SK-N-SH (cell line): ENCODE data around the gene DSCAML1. TPM values are rescaled to one million over a fixed set of nuclear protein-coding genes. Genes with fewer than 3 reads are reported as not detected.

Experiments used
- CTCF ChIA-PET: fragments of 300-600, 350-600 bp; formaldehyde crosslinking; extraction: SDS; loops from one replicate; lab custom pipeline; 2021; lab: Yijun Ruan, JAX
- POLR2A ChIA-PET: fragments of 350-600 bp; sonication (Branson Sonifier 250); formaldehyde crosslinking; extraction: SDS; loops from one replicate; lab custom pipeline; 2020; ENCODE audit warnings: antibody characterized with exemption, inconsistent platforms; lab: Yijun Ruan, JAX
- DNase-seq: peaks from one replicate; pipeline ENCODE4 v3.0.0; 2012
- H2AFZ ChIP-seq: fragments of 200-600 bp; sonication (generic); 2 replicates; pipeline ENCODE4 v1.8.1; 2016; ENCODE audit warnings: antibody characterized with exemption, mild to moderate bottlenecking, low read depth
- H3F3A ChIP-seq: fragments of 200-600 bp; sonication (generic); replicated peaks from 2 replicates; pipeline ENCODE3; 2016; ENCODE audit warnings: antibody characterized with exemption, mild to moderate bottlenecking; ENCODE audit not compliant: insufficient read depth
- H3K27ac ChIP-seq, 2 experiments: fragments of 200-500 bp in 1 of 2; fragments of 200-600 bp in 1 of 2; sonication (Bioruptor generic) in 1 of 2; sonication (generic), shearing (Covaris generic) in 1 of 2; 2 replicates each; pipeline versions ENCODE4 v1.5.1 to v1.6.1; 2014 to 2016; ENCODE audit warnings: low read depth in 2 of 2, inconsistent platforms in 1 of 2, low read length in 1 of 2, mild to moderate bottlenecking in 1 of 2, mixed read lengths in 1 of 2
- H3K27me3 ChIP-seq: fragments of 200-600 bp; sonication (generic), shearing (Covaris generic); 2 replicates; pipeline ENCODE4 v1.6.1; 2016; ENCODE audit warnings: mixed run types; ENCODE audit not compliant: insufficient read depth
- H3K36me3 ChIP-seq, 2 experiments: fragments of 200-500 bp in 1 of 2; fragments of 200-600 bp in 1 of 2; sonication (Bioruptor generic) in 1 of 2; sonication (generic) in 1 of 2; replicated peaks in 1 of 2; 2 replicates each; pipeline versions ENCODE3 to v1.5.1; 2014 to 2016; ENCODE audit warnings: low read length in 1 of 2, mild to moderate bottlenecking in 1 of 2; ENCODE audit not compliant: insufficient read depth in 2 of 2, control insufficient read depth in 1 of 2
- H3K4me1 ChIP-seq, 2 experiments: fragments of 200-500 bp in 1 of 2; fragments of 200-600 bp in 1 of 2; sonication (Bioruptor generic) in 1 of 2; sonication (generic), shearing (Covaris generic) in 1 of 2; 2 replicates each; pipeline versions ENCODE4 v1.5.1 to v1.6.1; 2014 to 2016; ENCODE audit warnings: low read depth in 1 of 2, low read length in 1 of 2, mixed run types in 1 of 2; ENCODE audit not compliant: insufficient read depth in 2 of 2, control insufficient read depth in 1 of 2
- H3K4me2 ChIP-seq: fragments of 200-600 bp; sonication (generic), shearing (Covaris generic); 2 replicates; pipeline ENCODE4 v1.6.1; 2017; ENCODE audit warnings: mixed run types
- H3K4me3 ChIP-seq, 2 experiments: fragments of 200-500 bp in 1 of 2; fragments of 200-600 bp in 1 of 2; sonication (Bioruptor generic) in 1 of 2; sonication (generic), shearing (Covaris generic) in 1 of 2; 2 replicates each; pipeline versions ENCODE4 v1.5.1 to v1.8.1; 2014 to 2016; ENCODE audit warnings: low read depth in 2 of 2, inconsistent platforms in 1 of 2, low read length in 1 of 2, mild to moderate bottlenecking in 1 of 2, mixed read lengths in 1 of 2, moderate library complexity in 1 of 2
- H3K79me2 ChIP-seq: fragments of 200-600 bp; sonication (generic); 2 replicates; pipeline ENCODE4 v1.8.1; 2017; ENCODE audit warnings: mild to moderate bottlenecking; ENCODE audit not compliant: insufficient read depth
- H3K9ac ChIP-seq: fragments of 200-600 bp; sonication (generic); 2 replicates; pipeline ENCODE4 v1.6.1; 2017; ENCODE audit warnings: mixed run types
- H3K9me2 ChIP-seq: fragments of 200-600 bp; sonication (generic); 2 replicates; pipeline ENCODE4 v1.6.1; 2017; ENCODE audit warnings: mixed run types
- H3K9me3 ChIP-seq: fragments of 200-600 bp; sonication (generic); 2 replicates; pipeline ENCODE4 v1.6.1; 2017; ENCODE audit warnings: mixed run types, mild to moderate bottlenecking, moderate library complexity
- H4K20me1 ChIP-seq: fragments of 200-600 bp; sonication (generic); 2 replicates; pipeline ENCODE4 v1.6.1; 2017; ENCODE audit warnings: mild to moderate bottlenecking, mixed run types; ENCODE audit not compliant: insufficient read depth
- CHD2 ChIP-seq: fragments of 150-350 bp; IDR thresholded peaks from 2 replicates; pipeline ENCODE4 v1.6.1; 2018; ENCODE audit warnings: low read length; ENCODE audit not compliant: partially characterized antibody
- EZH2phosphoT487 ChIP-seq: fragments of 200-600 bp; sonication (generic); IDR thresholded peaks from 2 replicates; pipeline ENCODE4 v1.6.1; 2017; ENCODE audit warnings: low read depth, mixed run types, mild to moderate bottlenecking, antibody characterized with exemption, moderate library complexity, borderline replicate concordance
- FOXJ3 ChIP-seq: sonication (generic); formaldehyde crosslinking; IDR thresholded peaks from 2 replicates; pipeline ENCODE4 v1.5.1; 2020; ENCODE audit warnings: mild to moderate bottlenecking, missing genetic modification reagents
- MEF2A ChIP-seq: IDR thresholded peaks from 2 replicates; pipeline ENCODE4 v1.4.0; 2012; ENCODE audit warnings: low read depth, borderline replicate concordance
- MXI1 ChIP-seq: IDR thresholded peaks from 2 replicates; pipeline ENCODE4 v1.6.1; 2012; ENCODE audit warnings: mild to moderate bottlenecking, low read depth, low read length, improper control_type of control experiment
- POLR2AphosphoS5 ChIP-seq: IDR thresholded peaks from 2 replicates; pipeline ENCODE4 v1.6.1; 2012; ENCODE audit warnings: low read depth, low read length
- RAD21 ChIP-seq: IDR thresholded peaks from 2 replicates; pipeline ENCODE4 v1.6.1; 2012; ENCODE audit warnings: mild to moderate bottlenecking, low read length
- RFX5 ChIP-seq: IDR thresholded peaks from 2 replicates; pipeline ENCODE4 v1.6.1; 2012; ENCODE audit warnings: mild to moderate bottlenecking, improper control_type of control experiment, low read length
- RXRA ChIP-seq: IDR thresholded peaks from 2 replicates; pipeline ENCODE4 v1.4.0; 2012; ENCODE audit warnings: low read depth, mild to moderate bottlenecking, borderline replicate concordance
- SIN3A ChIP-seq: IDR thresholded peaks from 2 replicates; pipeline ENCODE4 v1.6.1; 2012; ENCODE audit warnings: low read depth, mild to moderate bottlenecking, low read length, moderate library complexity, borderline replicate concordance
- SMC3 ChIP-seq: IDR thresholded peaks from 2 replicates; pipeline ENCODE4 v1.6.1; 2012; ENCODE audit warnings: low read depth, low read length, improper control_type of control experiment
- WGBS: methylation state at CpG from one replicate; pipeline ENCODE4 v1.1.6; 2017; ENCODE audit warnings: low lambda C conversion rate; 5-methylcytosine and 5-hydroxymethylcytosine counted together
- polyA plus RNA-seq, 3 experiments: library from polyadenylated mRNA; depleted of rRNA; stranded (reverse); fragments of >200 nt; gene quantifications; 2 replicates each; pipeline ENCODE4 v1.2.3, GENCODE V29; 2012
- TF ChIP-seq, protein P1 (sequence below): IDR thresholded peaks from 2 replicates; pipeline ENCODE4 v1.6.1; 2012; ENCODE audit warnings: mild to moderate bottlenecking, low read depth, low read length, moderate library complexity
- TF ChIP-seq, protein P2 (sequence below): fragments of 200-600 bp; sonication (generic); IDR thresholded peaks from 2 replicates; pipeline ENCODE4 v1.6.1; 2017; ENCODE audit warnings: antibody characterized with exemption, mild to moderate bottlenecking, moderate library complexity
- TF ChIP-seq, protein P3 (sequence below): IDR thresholded peaks from 2 replicates; pipeline ENCODE4 v1.4.0; 2012; ENCODE audit warnings: low read depth

Gene DSCAML1
- polyA plus RNA-seq, 1 of the 3 experiments (the other 2 are of a cell fraction) = not detected

DNA sequence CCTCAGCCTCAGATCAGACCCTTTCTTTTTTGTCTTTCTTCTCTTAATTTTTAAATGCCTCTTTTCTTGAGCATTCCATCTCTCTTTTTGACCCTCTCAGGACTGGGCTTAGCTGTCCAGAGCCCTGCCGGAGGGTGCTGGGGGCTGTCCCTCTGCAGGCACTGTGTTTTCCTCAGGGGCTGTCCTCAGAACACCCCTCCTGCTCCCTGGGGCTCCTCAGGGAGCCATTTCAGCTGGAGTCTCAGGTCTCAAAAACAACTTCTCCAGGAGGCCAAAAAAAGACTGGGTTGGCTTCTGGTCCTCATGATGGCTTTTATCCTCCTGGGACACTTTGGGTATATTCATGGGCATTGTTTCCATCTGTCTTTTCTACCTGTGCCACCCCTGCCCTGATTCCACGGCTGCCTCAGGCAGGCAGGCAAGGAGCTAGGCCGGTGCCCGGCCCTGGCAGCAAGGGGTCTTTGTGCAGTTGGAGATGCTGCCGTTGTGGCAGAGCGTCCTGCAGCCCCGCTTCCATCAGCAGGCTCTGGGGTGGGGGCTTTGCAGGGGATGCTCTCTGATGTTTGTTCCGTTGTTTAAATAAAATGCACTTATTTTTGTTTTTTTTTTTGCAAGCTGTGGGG is 384.3 kb downstream of the DSCAML1 start (continued):
- TF ChIP-seq, protein P1, sequence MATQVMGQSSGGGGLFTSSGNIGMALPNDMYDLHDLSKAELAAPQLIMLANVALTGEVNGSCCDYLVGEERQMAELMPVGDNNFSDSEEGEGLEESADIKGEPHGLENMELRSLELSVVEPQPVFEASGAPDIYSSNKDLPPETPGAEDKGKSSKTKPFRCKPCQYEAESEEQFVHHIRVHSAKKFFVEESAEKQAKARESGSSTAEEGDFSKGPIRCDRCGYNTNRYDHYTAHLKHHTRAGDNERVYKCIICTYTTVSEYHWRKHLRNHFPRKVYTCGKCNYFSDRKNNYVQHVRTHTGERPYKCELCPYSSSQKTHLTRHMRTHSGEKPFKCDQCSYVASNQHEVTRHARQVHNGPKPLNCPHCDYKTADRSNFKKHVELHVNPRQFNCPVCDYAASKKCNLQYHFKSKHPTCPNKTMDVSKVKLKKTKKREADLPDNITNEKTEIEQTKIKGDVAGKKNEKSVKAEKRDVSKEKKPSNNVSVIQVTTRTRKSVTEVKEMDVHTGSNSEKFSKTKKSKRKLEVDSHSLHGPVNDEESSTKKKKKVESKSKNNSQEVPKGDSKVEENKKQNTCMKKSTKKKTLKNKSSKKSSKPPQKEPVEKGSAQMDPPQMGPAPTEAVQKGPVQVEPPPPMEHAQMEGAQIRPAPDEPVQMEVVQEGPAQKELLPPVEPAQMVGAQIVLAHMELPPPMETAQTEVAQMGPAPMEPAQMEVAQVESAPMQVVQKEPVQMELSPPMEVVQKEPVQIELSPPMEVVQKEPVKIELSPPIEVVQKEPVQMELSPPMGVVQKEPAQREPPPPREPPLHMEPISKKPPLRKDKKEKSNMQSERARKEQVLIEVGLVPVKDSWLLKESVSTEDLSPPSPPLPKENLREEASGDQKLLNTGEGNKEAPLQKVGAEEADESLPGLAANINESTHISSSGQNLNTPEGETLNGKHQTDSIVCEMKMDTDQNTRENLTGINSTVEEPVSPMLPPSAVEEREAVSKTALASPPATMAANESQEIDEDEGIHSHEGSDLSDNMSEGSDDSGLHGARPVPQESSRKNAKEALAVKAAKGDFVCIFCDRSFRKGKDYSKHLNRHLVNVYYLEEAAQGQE = no peak
- TF ChIP-seq FOXJ3 (CRISPR knock-in tag) = no peak
- TF ChIP-seq RFX5 = no peak
- TF ChIP-seq, protein P2, sequence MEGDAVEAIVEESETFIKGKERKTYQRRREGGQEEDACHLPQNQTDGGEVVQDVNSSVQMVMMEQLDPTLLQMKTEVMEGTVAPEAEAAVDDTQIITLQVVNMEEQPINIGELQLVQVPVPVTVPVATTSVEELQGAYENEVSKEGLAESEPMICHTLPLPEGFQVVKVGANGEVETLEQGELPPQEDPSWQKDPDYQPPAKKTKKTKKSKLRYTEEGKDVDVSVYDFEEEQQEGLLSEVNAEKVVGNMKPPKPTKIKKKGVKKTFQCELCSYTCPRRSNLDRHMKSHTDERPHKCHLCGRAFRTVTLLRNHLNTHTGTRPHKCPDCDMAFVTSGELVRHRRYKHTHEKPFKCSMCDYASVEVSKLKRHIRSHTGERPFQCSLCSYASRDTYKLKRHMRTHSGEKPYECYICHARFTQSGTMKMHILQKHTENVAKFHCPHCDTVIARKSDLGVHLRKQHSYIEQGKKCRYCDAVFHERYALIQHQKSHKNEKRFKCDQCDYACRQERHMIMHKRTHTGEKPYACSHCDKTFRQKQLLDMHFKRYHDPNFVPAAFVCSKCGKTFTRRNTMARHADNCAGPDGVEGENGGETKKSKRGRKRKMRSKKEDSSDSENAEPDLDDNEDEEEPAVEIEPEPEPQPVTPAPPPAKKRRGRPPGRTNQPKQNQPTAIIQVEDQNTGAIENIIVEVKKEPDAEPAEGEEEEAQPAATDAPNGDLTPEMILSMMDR = no peak
- TF ChIP-seq SIN3A = no peak
- no peak for TF ChIP-seq MEF2A
- TF ChIP-seq EZH2phosphoT487 = no peak
- TF ChIP-seq SMC3 = no peak
- no peak for TF ChIP-seq CHD2
- TF ChIP-seq POLR2AphosphoS5 = no peak
- no peak for TF ChIP-seq RXRA

DNA sequence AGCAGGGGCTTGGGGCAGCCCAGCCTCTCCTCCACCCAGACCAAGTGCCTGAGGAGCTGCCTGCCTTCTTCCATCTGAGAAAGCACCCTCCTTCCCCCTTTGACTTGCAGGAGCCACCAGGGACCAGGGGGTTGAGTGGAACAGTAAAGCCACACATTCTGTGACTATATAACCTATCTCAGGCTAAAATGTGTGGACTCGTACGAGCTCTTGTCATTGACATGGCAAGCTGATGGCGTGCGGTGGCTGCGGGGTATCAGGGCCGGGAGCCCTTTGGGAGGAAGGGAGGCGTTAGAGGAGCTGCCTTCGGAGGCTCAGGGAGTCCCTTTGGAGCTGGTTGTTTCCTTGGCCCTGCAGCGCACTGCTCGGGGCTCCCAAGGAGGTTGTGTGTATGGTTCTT is 384.8 kb downstream of the DSCAML1 start:
- Histone ChIP-seq H3K9me3 (no peaks in the 10 kb centered on the region), H3K9ac (no peak overlapping the region), H3K27me3 (no peaks in the 10 kb centered on the region), H2AFZ (no peak overlapping the region), H3K27ac (no peak overlapping the region), H3K4me1 (peaks cover 0 to 12% of the 10 kb centered on the region in 2 experiments; a peak in 1 of 4 replicates), H4K20me1 (no peaks in the 10 kb centered on the region), H3K4me3 (no peak overlapping the region)
- WGBS = 89% methylated on average over 10 of the region's 10 CpGs
- TF ChIP-seq MXI1 (no peak), RAD21 (no peak), POLR2AphosphoS5 (no peak), CHD2 (no peak)
- TF ChIP-seq, protein P2 = no peak
- TF ChIP-seq, protein P3, sequence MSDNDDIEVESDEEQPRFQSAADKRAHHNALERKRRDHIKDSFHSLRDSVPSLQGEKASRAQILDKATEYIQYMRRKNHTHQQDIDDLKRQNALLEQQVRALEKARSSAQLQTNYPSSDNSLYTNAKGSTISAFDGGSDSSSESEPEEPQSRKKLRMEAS = no peak
- TF ChIP-seq, all 33 proteins: peak for 0
- Histone ChIP-seq H3F3A (no peaks in the 10 kb centered on the region), H3K9me2 (no peaks in the 10 kb centered on the region), H3K4me2 (no peak overlapping the region), H3K79me2 (no peaks in the 10 kb centered on the region), H3K36me3 (peaks cover 12 to 32% of the 10 kb centered on the region in 2 experiments)
- ChIA-PET POLR2A (interaction anchor here (0.5 to 1.9 kb wide), 2 partner anchors 24 to 32 kb away, joined by 3 to 4 read pairs; no protein-coding TSS in a partner anchor), CTCF (interaction anchor here (1.5 to 6.9 kb wide), 4 partner anchors 13 to 396 kb away, joined by 3 to 73 read pairs (median 18); no protein-coding TSS in a partner anchor)
- no peak for DNase-seq
